RWPE1 (cell line): ENCODE measurements around the gene RAN.
"Not testable (repeated sequence)": the region's sequence is repeated elsewhere in the genome, so short reads cannot be mapped to it uniquely, and the experiment has no call there.

ENCODE experiments used
- CTCF ChIA-PET: fragments of 350-600 bp; sonication (Branson Sonifier 250); formaldehyde crosslinking; extraction: SDS; loops from one replicate; lab custom pipeline; 2021; lab: Yijun Ruan, JAX
- POLR2A ChIA-PET: fragments of 400-600 bp; formaldehyde crosslinking; extraction: SDS; loops from one replicate; lab custom pipeline; 2020; ENCODE audit warnings: antibody characterized with exemption; ENCODE audit not compliant: low non-redundant PET; lab: Yijun Ruan, JAX
- DNase-seq: peaks from one replicate; pipeline ENCODE4 v3.0.0; 2012; ENCODE audit warnings: low spot score
- H3K27ac ChIP-seq: fragments of 450-650 bp; 2 replicates; pipeline ENCODE4 v1.5.1; 2017
- TF ChIP-seq, protein P1 (sequence below): fragments of 450-650 bp; conservative IDR thresholded peaks from 2 replicates; pipeline ENCODE4 v1.5.1; 2017; ENCODE audit warnings: low read depth, mild to moderate bottlenecking

Gene RAN

DNA sequence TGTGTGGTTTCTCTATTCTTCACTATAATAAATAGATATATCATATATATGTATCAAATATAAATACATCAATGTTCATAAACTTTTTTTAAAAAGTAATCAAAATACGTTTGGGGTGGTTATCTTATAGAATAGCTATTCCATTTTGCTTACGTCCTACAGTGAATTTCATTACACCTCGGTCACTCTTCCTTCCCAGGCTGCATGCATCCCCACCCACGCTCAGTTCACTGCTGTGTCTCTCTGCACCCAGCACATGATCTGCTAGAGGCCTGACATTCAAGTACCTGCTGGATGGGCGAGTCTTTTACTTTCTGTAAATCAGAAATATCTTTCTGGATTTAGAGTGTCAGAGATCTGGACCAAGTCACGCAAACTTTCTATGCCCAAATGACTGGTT, 36.4 kb upstream of the RAN start:
- POLR2A ChIA-PET, result no interaction called here
- CTCF ChIA-PET, result interaction anchor here (0.7 kb wide), 1 partner anchor 893 kb away, joined by 3 read pairs; no protein-coding TSS in a partner anchor

DNA sequence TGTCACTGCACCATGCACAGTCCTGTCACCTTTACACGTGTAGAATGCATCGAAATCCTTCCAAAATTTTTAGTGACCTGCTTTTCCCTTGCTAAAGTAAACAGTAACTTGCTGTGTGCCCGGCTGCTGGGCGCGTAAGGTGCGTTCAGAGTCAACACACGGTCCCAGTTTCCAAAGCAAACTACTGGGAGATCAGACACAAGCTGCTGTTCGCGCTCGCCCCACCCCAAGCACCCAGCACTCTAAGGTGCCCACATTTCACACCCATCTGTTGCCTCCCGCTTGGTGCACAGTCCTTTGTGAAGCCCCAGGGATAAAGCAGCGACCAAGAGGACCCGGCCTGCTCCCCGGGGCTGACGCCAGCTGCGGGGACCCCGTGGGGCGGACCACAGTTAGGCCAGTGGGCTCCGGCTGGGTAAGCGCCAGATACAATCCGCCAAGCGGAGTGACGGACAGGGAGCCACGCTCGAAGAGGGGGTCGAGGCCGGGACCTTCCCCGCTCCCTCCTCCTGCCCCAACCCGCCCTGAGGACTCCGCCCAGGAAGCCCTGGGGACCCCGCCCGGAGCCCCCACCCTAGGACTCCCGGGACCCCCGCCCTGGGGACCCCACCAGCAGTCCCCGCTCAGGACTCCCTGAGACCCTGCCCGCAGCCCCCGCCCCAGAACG, 33.4 kb upstream of the RAN start:
- DNase-seq, result peak; percentile 19
- H3K27ac ChIP-seq, result peak overlapping the region; percentile 84
- TF ChIP-seq, protein P1, sequence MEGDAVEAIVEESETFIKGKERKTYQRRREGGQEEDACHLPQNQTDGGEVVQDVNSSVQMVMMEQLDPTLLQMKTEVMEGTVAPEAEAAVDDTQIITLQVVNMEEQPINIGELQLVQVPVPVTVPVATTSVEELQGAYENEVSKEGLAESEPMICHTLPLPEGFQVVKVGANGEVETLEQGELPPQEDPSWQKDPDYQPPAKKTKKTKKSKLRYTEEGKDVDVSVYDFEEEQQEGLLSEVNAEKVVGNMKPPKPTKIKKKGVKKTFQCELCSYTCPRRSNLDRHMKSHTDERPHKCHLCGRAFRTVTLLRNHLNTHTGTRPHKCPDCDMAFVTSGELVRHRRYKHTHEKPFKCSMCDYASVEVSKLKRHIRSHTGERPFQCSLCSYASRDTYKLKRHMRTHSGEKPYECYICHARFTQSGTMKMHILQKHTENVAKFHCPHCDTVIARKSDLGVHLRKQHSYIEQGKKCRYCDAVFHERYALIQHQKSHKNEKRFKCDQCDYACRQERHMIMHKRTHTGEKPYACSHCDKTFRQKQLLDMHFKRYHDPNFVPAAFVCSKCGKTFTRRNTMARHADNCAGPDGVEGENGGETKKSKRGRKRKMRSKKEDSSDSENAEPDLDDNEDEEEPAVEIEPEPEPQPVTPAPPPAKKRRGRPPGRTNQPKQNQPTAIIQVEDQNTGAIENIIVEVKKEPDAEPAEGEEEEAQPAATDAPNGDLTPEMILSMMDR, result no peak
- POLR2A ChIA-PET, result interaction anchor here (0.5 kb wide), 1 partner anchor 18 kb away, joined by 4 read pairs; no protein-coding TSS in a partner anchor
- CTCF ChIA-PET, result no interaction called here

More for the DNA sequence above, 36.4 kb upstream of the RAN start:
- no peak for DNase-seq
- H3K27ac ChIP-seq, result no peak overlapping the region
- TF ChIP-seq, protein P1, result no peak

DNA sequence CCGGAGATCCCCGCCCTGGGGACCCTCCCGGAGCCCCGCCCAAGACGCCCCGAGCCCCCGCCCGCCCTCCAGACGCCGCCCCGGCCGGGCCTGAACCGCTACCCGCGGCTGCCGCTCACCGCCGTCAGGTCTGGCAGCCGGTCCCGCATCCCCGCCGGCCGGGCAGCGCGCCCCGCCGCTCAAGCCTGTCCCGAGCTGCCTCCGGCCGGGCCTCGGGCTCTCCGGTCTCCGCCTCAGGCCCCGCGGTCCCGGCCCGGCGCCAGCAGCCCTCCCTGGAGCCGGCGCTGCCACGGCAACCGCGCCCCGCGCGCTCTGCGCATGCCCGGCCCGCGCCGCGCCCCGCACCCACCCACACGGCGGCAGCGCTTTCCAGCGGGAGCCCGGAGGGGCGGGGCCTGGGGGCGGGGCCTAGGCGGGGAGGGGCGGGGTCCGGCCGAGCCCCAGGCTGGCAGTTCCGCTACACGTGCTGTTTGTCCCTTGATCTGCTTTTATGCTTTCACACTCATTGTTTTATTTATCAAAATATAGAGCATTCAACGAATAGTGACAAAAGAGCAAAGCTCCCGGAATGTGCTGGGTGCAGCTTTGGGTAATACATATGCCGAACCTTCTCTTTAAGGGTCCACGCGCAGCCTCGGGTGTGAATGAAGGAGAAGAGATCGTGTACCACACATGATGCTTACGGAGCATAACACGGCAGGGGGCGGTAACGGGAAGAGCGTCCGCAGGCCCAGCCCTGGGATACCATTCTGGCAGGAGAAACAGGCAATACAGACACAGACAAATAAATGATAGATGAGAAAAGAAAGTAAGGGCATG, 32.7 kb upstream of the RAN start, which contains the start of gene STX2:
TSS of gene STX2 (minus strand) at position 300 of the 819 bp plus-strand sequence. CDS start at position 149, 151 bp downstream.
- CTCF ChIA-PET, result interaction anchor here (0.6 kb wide), 1 partner anchor 114 kb away, joined by 3 read pairs; the partner anchor contains the start of gene ADGRD1
- POLR2A ChIA-PET, result no interaction called here
- DNase-seq, result peak; percentile 91
- H3K27ac ChIP-seq, result peak within 1 kb of the TSS; percentile 84
- TF ChIP-seq, protein P1, result 0 out of 2 replicates have a peak, but pooled peaks have one; percentile 19

DNA sequence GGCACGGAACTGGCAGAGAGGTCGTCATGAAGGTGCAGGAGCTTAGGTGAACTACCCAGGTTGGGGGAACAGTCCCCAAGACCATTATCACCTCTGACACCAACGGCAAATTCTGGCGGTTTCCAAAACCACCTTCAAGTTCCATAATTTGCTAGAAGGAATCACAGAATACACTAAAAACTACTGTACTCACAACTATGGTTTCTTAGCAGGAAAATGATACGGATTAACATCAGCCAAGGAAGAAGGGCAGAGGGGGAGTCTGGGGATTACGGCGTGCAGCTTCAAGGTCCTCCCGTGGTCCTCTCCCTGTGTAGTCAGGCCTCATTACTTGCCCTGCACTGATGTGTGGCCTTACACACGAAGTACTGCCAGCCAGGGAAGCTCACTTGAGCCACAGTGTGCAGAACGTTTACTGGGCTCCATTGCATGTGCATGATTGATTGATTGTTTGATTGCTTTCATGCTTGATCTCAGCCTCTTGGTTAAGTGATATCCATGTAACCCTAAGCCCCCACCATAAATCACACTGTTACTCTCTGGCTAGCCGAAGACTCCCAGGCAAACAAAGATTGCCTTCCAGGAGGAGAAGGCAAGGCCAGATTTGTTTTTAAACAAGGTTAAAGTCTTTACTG, 32.0 kb upstream of the RAN start:
- TF ChIP-seq, protein P1, result no peak
- H3K27ac ChIP-seq, result peak overlapping the region; percentile 84
- CTCF ChIA-PET, result interaction anchor here (0.6 kb wide), 1 partner anchor 114 kb away, joined by 3 read pairs; the partner anchor contains the start of gene ADGRD1
- POLR2A ChIA-PET, result no interaction called here
- DNase-seq, result no peak

DNA sequence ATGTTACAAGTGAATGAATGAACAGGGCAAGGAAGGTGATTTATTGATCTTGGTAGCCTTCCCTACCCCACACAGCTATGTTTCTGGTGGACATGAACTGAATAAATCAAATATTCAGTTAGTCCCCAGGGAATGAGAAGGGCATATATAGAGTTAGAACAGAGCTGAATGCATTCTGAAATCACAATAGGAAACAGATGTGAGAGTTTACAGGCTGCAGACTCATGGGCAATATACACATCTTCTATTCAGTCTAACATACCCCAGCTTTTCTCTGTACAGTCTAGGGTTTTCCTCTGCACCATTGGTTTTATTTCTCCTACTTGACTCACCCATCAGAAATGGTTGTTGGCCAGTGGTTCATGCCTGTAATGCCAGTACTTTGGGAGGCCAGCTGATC, 25.5 kb upstream of the RAN start:
- DNase-seq, result no peak
- TF ChIP-seq, protein P1, result no peak
- CTCF ChIA-PET, result interaction anchor here (0.6 kb wide), 3 partner anchors 19 to 98 kb away, joined by 3 to 4 read pairs (median 3); no protein-coding TSS in a partner anchor
- POLR2A ChIA-PET, result no interaction called here
- H3K27ac ChIP-seq, result no peak overlapping the region

DNA sequence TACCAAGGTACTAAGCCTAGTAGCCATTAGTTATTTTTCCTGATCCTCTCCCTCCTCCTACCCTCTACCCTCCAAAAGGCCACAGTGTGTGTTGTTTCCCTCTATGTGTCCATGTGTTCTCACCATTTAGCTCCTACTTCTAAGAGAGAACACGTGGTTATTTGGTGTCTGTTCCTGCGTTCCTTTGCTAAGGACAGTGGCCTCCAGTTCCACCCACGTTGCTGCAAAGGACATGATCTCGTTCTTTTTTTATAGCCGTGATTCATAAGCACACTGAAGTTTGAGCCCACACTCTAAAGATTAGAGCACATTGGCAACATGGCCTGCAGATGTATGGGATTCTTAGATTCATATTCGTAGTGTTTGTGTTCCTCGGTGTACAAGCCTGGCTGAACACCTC, 24.8 kb upstream of the RAN start:
- H3K27ac ChIP-seq, result no peak overlapping the region
- TF ChIP-seq, protein P1, result no peak
- POLR2A ChIA-PET, result no interaction called here
- CTCF ChIA-PET, result interaction anchor here (0.6 kb wide), 1 partner anchor 79 kb away, joined by 3 read pairs; no protein-coding TSS in a partner anchor
- no peak for DNase-seq

DNA sequence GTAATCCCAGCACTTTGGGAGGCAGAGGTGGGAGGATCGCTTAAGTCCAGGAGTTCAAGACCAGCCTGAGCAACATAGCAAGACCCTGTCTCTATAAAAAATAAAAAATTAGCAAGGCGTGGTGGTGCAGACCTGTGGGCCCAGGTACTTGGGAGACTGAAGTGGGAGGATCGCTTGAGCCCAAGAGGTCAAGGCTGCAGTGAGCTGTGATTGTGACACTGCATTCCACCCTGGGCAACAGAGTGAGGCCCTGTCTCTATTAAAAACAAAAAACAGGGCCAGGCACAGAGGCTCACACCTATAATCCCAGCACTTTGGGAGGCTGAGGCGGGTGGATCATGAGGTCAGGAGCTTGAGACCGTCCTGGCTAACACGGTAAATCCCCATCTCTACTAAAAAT, 23.8 kb upstream of the RAN start:
- POLR2A ChIA-PET, H3K27ac ChIP-seq, CTCF ChIA-PET, DNase-seq: not testable (repeated sequence)

DNA sequence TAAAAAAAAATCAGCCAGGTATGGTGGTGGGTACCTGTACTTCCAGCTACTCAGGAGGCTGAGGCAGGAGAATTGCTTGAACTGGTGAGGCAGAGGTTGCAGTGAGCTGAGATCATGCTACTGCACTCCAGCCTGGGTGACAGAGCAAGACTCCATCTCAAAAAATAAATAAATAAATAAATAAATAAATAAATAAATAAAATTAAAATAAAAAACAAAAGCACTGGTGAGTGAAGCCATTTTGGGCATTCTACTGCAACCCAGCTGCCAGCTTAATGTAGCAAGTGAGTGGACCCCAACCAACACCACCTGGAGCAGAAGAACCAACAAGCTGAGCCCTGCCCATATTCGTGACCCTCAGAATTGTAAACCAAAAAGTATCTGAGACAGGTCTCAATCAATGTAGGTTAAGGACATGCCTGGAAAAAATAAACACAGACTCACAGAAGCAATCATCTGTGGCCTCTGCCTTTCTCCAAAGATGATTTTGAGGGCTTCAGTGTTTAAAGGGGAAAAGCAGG, 23.0 kb upstream of the RAN start:
- H3K27ac ChIP-seq, POLR2A ChIA-PET, DNase-seq: not testable (repeated sequence)
- CTCF ChIA-PET, result interaction anchor here (0.6 kb wide), 1 partner anchor 23 kb away, joined by 6 read pairs; no protein-coding TSS in a partner anchor
